Adrenal gland (tissue), 12 donors: Measurements from ENCODE around the gene ASAP2. TPM values are rescaled to one million over a fixed set of nuclear protein-coding genes. Genes with fewer than 3 reads are reported as not detected.
A peak's percentile ranks its signal among the peaks of the same experiment; 100 is the strongest.

Experiments
- DNase-seq, 7 donors: peaks; one replicate each; pipeline ENCODE4 v3.0.0-alpha.2; 2019 to 2020
- H3K27ac ChIP-seq, 5 donors: fragments of 200-600 bp; sonication (generic) in 4 of 5; 1 replicate in 3 of 5; 2 replicates in 2 of 5; pipeline versions ENCODE4 v1.5.1 to v1.8.0; 2016 to 2020; ENCODE audit warnings: mild to moderate bottlenecking in 1 of 5
- H3K27me3 ChIP-seq: fragments of 200-600 bp; 2 replicates; pipeline ENCODE4 v1.8.0; 2021
- H3K36me3 ChIP-seq, 2 donors: fragments of 200-600 bp; replicated peaks in 1 of 2; 1 replicate in 1 of 2; 2 replicates in 1 of 2; pipeline versions ENCODE4 v1.5.1 to v1.8.0; 2018 to 2022
- H3K4me1 ChIP-seq, 2 donors: fragments of 200-600 bp; replicated peaks in 1 of 2; 1 replicate in 1 of 2; 2 replicates in 1 of 2; pipeline versions ENCODE4 v1.5.1 to v1.8.0; 2018 to 2021
- H3K4me3 ChIP-seq, 4 donors: fragments of 200-600 bp; sonication (generic) in 3 of 4; one replicate each; pipeline ENCODE4 v1.5.1; 2016 to 2018
- H3K9me3 ChIP-seq, 3 donors: fragments of 200-600 bp; sonication (generic) in 1 of 3; replicated peaks in 1 of 3; 1 replicate in 2 of 3; 2 replicates in 1 of 3; pipeline versions ENCODE4 v1.5.1 to v1.8.0; 2016 to 2021
- CTCF ChIP-seq, 6 experiments: fragments of 450-650 bp in 4 of 6; fragments of 200-600 bp in 2 of 6; sonication (generic) in 1 of 6; IDR thresholded peaks; 1 replicate in 5 of 6; 2 replicates in 1 of 6; pipeline versions ENCODE4 v1.5.1 to v1.8.0; 2016 to 2021; ENCODE audit warnings: antibody characterized with exemption in 6 of 6, mild to moderate bottlenecking in 2 of 6, moderate library complexity in 1 of 6
- POLR2A ChIP-seq, 2 donors: fragments of 450-650 bp; IDR thresholded peaks; one replicate each; pipeline ENCODE4 v1.6.1; 2017; ENCODE audit warnings: antibody characterized with exemption in 2 of 2, mild to moderate bottlenecking in 2 of 2, moderate library complexity in 1 of 2
- WGBS, 4 donors: extraction: QIAGEN DNeasy Blood & Tissue Kit in 2 of 4; methylation state at CpG; one replicate each; pipeline versions ENCODE4 v1.1.5 to v1.1.7; 2013 to 2017; 5-methylcytosine and 5-hydroxymethylcytosine counted together
- intact Hi-C, 2 donors: fragments of 100-400 bp; cut with DNase I; formaldehyde crosslinking; loops; one replicate each; pipeline versions ENCODE4 v1.14.1 to v1.15.0; 2022 to 2023
- polyA plus RNA-seq, 3 donors: library from polyadenylated mRNA; stranded (reverse); fragments of 200-250 nt in 2 of 3; fragments of 350-450 nt in 1 of 3; fragmentation: Illumina TruSeq in 1 of 3; extraction: RNeasy Lipid Tissue Mini Kit (QIAGEN cat#74804) in 1 of 3; gene quantifications; one replicate each; pipeline ENCODE4 v1.2.3, GENCODE V29; 2013 to 2014
- total RNA-seq, 9 donors: library from RNA; depleted of rRNA in 4 of 9; stranded (reverse); fragments of >200 nt in 4 of 9; fragments of 120-200 nt in 1 of 9; fragmentation: NEBNext Ultra II Directional in 1 of 9; extraction: Animal tissue kit (Norgen Biotek cat#: 25700) in 1 of 9; gene quantifications; one replicate each; pipeline versions ENCODE4 v1.1.0 to v1.2.4, GENCODE V29; 2013 to 2023
- donor health status: healthy with polysubstance abuse.
- donor health status: Bipolar disorder and iron deficiency.
- donor health status: DM: yes; HTN: yes; CAD: no.
- donor health status: DM: no; HTN: no; CAD: no.
- donor health status: DM: no; HTN: no; CAD: no.
- donor health status: DM: yes; HTN: yes; CAD: no.

The ASAP2 gene
- total and polyA plus RNA-seq, 12 donors, result 5.4 to 12.9 (median 7.7) TPM

DNA sequence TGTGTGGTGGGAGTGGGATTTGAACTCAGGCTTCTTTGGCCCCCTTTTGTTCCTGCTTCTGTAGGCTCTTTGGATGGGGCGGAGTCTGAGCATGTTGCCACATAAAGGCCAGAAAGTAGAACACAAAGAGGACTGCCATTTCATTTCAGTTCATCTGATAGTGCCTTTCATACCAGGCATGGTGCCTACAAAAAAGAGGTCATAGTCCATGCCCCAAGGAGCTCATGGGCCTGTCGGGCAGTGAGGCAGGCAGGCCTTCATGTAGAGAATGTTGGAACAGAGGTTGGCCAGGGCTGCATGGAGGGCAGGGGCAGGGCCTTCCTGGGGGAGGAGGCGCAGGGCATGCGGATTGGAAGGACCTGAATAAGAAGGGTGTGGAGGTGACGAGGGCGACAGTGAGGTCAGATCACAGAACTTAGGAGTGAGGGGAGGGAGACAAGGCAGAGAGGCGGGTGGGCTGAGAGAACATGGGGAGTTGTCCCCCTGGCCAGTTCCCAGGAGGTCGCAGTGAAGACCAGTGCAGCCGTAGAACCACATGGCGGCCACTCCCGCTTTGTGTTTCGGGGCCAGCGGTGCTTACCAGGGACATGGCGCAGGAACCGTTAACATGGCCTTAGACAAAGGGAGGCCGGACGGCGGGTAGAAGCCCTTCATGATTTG lies 167.6 kb downstream of the ASAP2 start:
- H3K36me3 ChIP-seq, result no peaks in the 10 kb centered on the region
- H3K27ac ChIP-seq, result no peak overlapping the region
- H3K9me3 ChIP-seq, result no peaks in the 10 kb centered on the region
- 95 to 97% (median 96%) methylated on average over 18 of the region's 18 CpGs for WGBS, 4 donors
- H3K27me3 ChIP-seq, result no peaks in the 10 kb centered on the region
- H3K4me3 ChIP-seq, result no peak overlapping the region
- intact Hi-C loops, result no loop called here
- no peak for TF ChIP-seq CTCF (IDR thresholded peaks at IDR 0.05)
- no peak for TF ChIP-seq POLR2A (IDR thresholded peaks at IDR 0.05)
- DNase-seq, result no peak
- H3K4me1 ChIP-seq, result peaks cover 0 to 6% of the 10 kb centered on the region in 2 donors

GRCh38 chr2:9375857-9376428 lies 169.3 kb downstream of the ASAP2 start:
- Histone ChIP-seq H3K4me1 (peaks cover 2 to 11% of the 10 kb centered on the region in 2 donors), H3K27me3 (no peaks in the 10 kb centered on the region), H3K36me3 (no peaks in the 10 kb centered on the region), H3K4me3 (no peak overlapping the region), H3K27ac (no peak overlapping the region), H3K9me3 (no peaks in the 10 kb centered on the region)
- 81 to 100% (median 95%) methylated on average over 3 to 4 of the region's 4 CpGs for WGBS, 4 donors
- intact Hi-C loops, result no loop called here
- no peak for TF ChIP-seq CTCF (IDR thresholded peaks at IDR 0.05)
- no peak for TF ChIP-seq POLR2A (IDR thresholded peaks at IDR 0.05)
- no peak for DNase-seq

- WGBS, 4 donors, result 74 to 85% (median 76%) methylated on average over 9 of the region's 9 CpGs
- Histone ChIP-seq H3K4me3 (no peak overlapping the region), H3K27me3 (no peaks in the 10 kb centered on the region), H3K4me1 (peaks cover 10 to 19% of the 10 kb centered on the region in 2 donors), H3K27ac (peak overlapping the region in 2 of 5 donors; percentile 65 to 79), H3K36me3 (no peaks in the 10 kb centered on the region), H3K9me3 (no peaks in the 10 kb centered on the region)
- TF ChIP-seq CTCF (IDR thresholded peaks at IDR 0.05), result no peak
- no peak for TF ChIP-seq POLR2A (IDR thresholded peaks at IDR 0.05)
- no peak for DNase-seq
- intact Hi-C loops, result no loop called here
Measured at GRCh38 chr2:9377461-9378097, 171.0 kb downstream of the ASAP2 start.
